Measurements from ENCODE around the gene POLA2. TPM values are rescaled to one million over a fixed set of nuclear protein-coding genes. Genes with fewer than 3 reads are reported as not detected.
A peak's percentile ranks its signal among the peaks of the same experiment; 100 is the strongest.
"Not testable (repeated sequence)": the region's sequence is repeated elsewhere in the genome, so short reads cannot be mapped to it uniquely, and the experiment has no call there.

The POLA2 gene
- total RNA-seq, 1 donor from 2014 or later = 11.2 TPM

DNA sequence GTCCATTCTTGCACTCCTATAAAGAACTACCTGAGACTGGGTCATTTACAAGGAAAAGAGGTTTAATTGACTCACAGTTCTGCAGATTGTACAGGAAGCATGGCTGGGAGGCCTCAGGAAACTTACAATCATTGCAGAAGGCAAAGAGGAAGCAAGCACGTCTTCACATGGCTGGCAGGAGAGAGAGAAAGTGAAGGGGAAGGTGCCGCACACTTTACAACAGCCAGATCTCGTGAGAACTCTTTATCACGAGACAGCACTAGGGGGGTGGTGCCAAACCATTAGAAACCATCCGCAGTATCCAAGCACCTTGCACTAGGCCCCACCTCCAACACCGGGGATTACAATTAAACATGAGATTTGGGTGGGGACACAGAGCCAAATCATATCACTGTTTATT is 19.4 kb upstream of the POLA2 start:
- no peak for ATAC-seq

DNA sequence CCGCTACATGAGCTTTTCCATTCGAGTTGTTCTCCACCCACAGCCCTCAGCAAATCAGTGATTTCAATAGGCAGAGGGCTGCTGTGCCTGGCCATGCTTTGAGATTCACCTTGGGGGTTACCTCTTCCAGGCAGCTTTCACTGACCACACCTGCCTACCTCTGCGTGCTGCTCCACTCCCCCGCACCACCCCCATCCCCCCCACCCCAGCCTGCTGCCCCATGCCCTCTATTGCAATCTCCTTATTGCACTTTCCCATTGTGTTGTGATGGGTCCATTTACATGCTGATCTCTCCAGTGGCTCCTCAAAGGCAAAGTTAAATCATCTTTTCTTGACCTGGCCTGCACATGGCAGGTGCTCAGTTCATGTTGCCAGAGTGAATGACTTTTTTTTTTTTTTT is 18.0 kb upstream of the POLA2 start:
- ATAC-seq = no peak

DNA sequence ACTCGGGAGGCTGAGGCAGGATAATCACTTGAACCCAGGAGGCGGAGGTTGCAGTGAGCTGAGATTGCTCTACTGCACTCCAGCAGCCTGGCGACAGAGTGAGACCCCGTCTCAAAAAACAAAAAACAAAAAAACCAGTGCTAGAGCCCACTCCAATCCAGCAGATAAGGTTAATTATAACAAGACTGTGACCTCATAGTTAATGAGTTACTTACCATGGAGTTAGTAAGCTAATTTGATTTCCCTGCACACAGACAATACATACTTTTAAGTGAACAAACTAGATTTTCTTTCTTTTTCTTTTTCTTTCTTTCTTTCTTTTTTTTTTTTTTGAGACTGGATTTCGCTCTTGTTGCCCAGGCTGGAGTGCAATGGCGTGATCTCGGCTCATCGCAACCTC is 16.7 kb upstream of the POLA2 start:
- not testable (repeated sequence) for ATAC-seq

DNA sequence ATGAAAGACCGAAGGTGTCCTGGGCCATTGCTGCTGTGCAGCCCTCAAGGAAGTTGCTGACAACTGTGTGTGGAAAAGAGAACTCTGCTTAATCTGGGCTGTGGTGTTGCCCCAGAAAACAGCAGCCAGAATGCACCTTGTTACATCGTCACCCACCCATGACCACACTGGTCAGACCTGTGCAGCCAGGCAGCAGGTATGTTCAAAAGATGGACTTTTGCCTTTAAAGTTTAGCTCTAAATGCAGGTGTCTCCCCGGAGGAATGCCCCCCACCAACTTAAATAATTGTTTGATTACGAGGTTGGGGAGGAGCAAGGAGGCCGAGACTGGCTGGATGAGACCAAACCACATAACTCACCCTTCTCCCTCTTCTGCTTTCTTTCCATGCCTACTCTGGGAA is 15.3 kb upstream of the POLA2 start:
- ATAC-seq = no peak

DNA sequence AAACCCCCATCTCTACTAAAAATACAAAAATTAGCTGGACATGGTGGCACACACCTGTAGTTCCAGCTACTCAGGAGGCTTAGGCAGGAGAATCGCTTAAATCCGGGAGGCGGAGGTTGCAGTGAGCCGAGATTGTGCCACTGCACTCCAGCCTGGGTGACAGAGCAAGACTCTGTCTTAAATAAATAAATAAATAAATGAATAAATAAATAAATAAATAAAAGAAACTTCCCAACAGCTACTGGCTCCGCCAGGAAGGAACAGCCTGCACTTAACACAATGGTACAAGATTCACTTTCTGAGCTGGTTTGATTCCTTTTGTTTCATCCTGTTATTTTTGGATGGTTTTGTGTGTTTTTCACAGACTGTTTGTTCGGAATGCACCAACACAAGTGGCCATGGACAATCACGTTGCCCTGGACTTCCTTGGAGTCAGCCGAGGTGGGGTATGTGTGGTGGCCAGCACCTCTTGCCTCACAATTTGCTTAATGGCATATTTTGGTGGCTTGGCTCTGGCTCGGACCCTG is 13.5 kb upstream of the POLA2 start:
- ATAC-seq = not testable (repeated sequence)

DNA sequence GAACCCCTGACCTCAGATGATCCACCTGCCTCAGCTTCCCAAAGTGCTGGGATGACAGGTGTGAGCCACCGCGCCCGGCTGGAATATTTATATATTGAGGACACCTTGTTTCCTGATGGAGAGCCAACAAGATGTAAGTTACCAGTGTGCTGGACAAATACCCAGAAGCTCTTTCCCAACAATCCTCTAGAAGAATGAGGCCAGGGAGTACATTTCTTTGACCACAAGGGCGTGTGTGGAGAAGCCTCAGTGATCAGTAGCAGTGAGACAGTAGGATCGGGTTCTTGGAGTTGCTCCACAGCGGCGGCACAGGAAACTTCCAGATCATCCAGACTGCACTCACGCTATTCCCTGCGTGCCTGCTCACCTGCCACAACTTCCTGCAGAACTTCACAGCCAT is 10.3 kb upstream of the POLA2 start:
- no peak for ATAC-seq

DNA sequence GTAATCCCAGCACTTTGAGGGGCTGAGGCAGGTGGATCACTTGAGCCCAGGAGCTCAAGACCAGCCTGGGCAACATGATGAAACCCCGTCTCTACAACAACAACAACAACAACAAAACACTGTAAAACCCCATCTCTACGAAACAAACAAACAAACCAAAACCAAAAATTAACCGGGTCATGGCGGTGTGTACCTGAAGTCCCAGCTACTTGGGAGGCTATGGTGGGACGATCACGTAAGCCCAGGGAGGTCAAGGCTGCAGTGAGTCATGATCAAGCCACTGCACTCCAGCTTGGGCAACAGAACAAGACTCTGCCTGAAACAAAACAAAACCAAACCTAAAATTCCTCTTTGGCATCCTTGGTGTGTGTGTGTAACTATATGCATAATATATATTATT is 7.0 kb upstream of the POLA2 start:
- no peak for ATAC-seq

DNA sequence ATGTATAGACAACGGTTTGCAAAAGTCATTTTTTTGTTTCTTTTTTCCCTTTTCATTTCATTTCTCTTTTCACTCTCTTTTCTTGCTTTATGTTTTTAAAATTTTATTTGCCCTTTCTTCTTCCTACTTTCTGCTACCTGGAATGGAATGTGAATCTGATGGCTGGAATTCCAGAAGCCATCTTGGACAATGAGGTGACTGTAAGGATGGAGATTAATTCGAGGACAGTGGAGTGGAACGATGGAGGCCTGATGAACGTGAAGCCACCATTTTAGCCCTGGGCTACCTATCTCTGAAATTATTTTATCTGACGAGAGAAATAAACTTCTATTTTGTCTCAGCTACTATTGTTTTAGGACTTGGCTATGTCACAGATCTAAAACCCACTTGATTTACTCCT is 2.8 kb upstream of the POLA2 start:
- no peak for ATAC-seq

DNA sequence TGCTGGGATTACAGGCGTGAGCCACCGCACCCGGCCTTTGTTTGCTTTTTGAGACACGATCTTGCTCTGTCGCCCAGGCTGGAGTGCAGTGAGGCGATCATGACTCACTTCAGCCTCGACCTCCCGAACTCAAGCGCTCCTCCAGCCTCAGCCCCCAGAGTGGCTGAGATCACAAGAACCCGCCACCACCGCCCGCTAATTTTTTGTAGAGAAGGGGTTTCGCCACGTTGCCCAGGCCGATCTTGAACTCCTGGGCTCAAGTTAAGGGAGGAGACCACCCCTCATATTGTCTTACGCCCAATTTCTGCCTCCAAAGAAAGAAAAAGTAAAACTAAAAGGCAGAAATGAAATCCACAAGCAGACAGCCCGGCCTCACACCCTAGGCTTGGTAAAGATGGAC is 1.5 kb upstream of the POLA2 start:
- no peak for ATAC-seq

DNA sequence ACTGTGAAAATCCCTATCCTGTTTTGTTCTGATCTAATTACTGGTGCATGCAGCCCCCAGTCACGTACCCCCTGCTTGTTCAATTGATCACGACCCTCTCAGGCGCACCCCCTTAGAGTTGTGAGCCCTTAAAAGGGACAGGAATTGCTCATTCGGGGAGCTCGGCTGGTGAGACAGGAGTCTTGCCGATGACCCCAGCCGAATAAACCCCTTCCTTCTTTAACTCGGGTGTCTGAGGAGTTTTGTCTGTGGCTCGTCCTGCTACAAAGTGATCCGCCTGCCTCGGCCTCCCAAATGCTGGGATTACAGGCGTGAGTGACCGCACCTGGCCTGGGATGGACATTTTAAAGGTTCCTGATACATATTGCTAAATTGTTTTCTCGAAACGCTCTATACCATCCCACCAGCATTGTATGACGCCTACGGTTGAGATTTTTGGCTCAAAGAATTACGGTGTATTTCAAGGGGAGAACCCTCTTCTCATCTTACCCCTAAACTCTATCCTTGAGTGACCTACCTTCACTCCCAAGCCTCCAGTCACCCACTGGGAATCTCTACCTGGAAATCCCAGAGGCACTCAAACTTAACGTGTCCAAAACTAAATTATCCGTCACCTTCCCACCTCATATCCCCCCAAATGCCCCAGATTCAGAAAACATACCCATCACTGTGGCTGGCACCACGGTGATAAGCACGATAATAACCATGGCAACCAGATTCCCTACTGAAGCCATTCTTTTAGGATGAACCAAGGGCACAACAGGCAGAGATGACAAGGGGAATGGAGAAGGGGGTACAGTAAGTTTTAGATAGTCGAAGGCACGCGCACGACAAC is 789 bp upstream of the POLA2 start:
- ATAC-seq = no peak

DNA sequence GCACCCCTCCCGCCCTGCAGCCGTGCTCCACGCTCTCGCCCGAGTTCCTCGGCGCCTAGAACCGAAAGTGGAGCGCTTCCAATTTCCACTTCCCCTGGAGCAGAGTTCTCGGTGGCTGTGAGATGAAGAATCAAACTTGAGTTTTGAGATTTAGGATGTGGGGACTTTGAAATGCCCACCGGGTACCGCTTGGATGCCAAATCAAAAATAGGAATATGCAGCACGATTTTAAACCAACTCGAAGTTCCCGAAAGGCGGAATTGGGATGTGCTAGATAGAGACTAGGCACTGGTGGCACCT is 569 bp downstream of the POLA2 start:
- ATAC-seq = no peak

DNA sequence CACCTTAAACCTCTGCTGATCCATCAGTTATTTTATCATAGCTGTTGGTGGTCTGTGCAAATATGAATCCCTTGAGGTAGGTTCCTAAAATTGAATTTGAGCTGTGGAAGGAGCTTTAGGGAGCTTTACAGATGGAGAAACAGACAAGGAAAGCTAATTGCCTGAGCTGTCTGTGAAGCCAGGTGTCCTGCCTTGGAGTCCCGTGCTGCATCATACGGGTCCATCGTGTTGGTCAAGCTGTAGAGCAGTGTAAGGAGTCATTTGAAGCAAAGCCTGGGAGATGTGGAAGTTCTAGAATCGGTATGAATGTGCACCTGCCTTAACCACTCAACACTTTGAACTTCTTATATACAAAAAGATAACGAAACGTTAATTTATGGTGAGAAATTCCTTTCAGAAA is 1.0 kb downstream of the POLA2 start:
- no peak for ATAC-seq

DNA sequence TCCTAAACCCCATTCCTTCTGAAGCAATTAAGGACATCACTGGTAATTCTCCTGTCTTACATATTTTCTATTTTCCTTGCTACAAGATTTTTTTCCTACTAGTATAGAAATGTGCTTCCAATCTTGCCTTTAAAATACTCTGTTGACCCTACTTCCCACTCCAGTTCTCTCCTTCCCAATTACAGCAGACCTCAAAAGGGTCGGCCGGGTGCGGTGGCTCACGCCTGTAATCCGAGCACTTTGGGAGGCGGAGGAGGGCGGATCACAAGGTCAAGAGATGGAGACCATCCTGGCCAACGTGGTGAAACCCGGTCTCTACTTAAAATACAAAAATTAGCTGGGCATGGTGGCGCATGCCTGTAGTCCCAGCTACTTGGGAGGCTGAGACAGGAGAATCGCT is 3.0 kb downstream of the POLA2 start:
- not testable (repeated sequence) for ATAC-seq

DNA sequence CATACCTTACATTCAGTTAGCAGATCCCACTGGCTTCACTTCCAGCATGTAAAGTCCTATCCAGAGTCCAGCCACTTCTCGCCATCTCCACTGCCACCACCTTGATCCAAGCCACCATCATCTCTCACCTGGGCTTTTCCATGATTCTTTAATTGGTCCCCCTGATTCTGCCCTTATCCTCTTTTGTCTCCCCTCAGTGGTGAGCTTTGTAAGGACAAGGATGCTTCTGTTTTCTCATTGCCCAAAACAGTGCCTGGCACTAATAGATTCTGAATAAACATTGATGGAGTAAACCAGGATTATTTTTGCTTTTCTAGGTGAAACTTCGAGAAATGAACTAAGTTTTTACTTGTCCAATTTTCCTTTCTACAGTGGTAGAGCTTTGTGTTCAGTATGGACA is 4.4 kb downstream of the POLA2 start:
- no peak for ATAC-seq

DNA sequence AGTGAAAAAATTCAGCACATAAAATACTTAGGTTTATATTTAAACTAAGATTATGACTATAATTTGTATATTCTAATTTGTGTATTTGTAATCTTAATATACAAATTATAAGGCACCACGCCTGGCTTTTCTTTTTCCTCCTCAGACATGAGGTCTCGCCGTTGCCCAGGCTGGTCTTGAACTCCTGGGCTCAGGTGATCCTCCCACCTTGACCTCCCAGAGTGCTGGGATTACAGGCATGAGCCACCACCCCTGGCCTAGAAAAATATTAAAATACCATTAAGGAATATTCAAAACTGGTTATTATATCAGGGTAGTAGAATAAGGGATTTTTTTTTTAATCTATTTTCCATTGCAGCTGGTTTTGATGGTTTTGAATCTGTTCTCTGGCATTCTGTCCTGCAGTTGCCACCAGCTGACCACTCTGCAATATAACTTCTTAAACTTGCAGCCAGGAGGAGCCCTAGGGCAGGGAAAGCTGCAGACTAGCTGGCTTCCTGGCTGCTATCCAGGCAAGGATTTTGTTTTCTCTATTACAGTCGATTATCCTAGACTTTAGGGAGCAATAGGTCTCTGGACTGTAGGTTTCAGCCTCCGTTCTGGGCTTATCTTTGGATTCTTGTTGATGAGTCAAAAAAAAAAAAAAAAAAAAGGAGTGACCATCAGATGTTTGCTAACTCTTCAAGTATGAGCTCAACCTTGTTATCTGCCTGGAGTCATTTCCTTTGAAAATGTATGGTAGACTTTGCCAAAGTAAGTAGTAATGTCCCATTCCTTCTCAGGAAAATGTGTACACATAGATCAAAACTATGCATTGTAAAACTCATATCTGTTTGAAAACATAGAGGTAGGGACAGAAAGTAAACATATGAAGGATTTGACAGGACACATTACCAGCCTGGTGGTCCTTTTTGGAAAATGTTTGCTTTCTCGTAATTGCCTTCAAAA is 13.2 kb downstream of the POLA2 start:
- peak; percentile 79 for ATAC-seq

DNA sequence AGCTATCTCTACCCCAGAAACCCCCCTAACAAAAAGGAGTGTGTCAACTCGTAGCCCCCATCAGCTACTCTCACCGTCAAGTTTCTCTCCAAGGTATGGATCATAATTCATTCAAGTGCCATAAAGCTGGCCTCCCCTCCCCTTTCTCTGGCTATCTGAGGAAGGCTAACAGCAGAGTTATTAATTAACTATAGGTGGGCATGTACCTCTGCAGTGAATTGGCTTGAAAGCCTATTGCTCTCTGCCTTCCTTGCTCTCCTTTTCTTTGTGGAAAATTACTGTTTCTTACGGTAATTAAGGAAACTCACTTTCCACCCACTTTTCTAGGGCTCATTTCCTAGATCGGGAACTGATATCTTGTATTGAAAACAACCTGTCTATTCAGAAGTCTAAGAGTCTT is 14.1 kb downstream of the POLA2 start:
- no peak for ATAC-seq

DNA sequence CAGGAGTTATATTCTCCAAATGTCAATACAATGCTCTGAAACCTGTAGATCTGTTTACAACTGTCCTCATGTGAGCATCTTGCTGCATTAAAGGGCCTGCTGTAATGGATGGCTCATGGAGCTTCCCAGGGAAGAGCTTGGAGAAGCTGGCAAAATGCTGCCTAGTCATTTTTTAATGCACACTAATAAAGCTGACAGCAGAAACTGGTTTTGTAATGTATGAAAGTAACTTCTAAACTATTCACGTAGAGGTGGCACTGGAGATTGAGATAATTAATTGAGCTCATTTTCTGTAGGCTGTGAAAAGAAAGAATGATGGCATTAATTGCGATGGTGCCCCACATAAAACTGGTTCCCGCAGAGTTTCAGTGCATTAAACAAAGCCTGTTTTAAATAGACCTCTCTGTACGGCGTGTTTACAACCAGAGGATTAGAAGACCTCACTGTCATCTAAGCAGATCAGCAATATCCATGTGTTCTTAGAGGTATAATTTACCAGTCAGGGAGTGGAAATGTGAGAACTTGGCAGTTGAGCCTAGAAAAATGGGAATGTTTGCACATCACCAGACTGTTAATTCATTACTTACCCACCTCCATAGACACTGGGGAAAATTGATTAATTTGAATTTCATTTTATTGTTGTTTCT is 16.0 kb downstream of the POLA2 start:
- no peak for ATAC-seq

DNA sequence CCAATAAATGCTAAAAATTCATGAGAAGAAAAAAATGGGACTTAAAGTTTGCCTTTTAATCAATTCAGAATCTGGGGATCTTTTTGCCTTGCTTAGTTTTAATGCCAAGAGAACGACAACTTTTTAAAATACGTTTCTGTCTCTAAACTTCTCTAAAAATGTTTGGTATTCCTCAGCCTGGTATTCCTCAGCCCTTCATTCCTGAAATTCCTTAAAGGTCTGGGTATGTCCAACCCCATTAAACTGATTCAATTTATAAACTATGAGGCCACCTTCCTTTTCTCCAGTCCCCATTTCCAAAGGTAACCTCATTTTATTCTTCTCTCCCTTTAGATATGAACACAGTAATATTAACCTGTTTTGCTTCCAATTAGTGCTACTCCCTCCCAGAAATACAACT is 16.6 kb downstream of the POLA2 start:
- no peak for ATAC-seq

DNA sequence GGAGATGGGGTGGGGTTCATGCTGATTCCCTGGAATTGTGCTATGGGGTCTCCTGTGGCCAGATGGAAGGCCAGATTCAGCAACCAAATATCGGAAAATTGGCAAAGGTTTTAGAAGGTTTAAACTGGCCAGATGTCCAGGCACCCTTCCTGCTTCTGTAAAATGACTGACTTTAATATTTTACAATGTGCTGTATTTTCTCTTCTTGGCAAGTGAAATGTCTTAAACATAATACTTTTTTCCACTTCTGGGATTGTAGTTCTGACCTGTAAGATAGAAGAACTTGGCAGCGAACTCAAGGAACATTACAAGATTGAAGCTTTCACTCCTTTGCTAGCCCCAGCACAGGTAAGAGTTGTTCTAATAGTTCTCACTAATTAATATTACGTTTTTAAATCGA is 17.5 kb downstream of the POLA2 start:
- ATAC-seq = no peak

DNA sequence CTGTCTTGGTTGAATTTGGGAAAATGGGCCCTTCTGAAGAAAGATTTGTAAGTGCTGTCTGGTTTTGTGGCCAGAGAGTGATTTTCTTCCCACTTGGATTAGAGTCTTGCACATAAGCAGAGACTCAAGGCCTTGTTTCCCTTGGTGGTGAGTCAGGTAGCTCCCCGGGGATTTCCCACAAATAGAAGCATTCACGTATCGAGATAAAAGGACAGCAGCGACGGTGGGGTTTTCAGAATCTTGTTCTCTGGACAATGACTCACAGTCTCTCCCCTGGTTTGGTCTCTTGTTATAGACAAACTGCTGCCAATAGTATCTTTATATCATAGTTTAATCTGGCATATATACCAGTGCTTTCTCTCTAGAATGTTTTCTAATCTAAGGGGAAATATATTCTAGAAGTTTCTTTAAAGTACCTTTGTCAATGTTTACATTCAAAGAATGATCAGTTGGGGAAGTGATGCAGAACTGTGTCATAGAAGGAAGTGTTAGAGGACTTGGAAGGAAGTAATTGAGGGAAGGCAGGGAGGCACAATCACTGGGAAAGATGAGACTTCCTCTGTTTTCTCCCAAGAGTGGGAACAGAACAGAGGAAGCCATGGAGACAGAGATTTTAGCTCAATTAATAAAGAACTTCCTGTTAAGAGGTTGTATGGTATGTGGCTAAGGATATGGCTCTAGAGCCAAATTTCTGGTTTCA is 18.1 kb downstream of the POLA2 start:
- ATAC-seq = peak; percentile 61

DNA sequence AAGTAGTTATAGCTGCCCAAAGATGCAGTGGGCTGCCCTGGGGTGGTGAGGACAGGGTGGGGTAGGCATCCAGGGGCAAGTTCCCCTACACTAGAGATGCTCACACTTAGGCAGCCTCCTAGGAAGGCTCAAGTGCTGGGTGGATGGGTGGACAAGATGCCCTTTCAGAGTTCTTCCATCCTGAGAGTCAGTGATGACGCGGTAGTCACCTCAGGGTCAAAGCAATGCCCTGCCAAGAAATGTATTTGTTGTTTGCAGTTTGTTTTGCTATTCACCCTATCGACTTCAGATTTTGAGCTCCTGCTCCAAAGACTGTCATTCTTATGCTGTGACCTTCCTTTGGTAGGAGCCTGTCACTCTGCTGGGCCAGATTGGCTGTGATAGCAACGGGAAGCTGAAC is 18.9 kb downstream of the POLA2 start:
- no peak for ATAC-seq

DNA sequence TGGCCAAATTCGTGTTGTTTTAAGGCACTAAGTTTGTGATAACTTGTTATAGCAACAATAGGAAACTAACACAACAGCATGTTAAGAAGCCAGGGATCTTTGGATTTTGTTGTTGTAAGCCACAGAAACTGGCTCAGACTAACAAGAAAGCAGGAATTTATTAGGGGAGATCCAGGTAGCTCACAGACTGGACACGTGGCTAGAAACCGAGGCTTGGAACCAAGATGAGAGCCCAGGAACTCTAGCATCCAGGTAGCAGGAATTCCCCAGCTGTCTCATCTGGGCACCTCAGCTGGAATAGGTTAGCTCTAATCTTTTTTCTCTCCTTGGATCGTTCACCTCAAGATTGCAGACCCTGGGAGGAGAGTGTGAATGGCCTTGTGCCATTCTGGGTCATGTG is 24.9 kb downstream of the POLA2 start:
- ATAC-seq = no peak

DNA sequence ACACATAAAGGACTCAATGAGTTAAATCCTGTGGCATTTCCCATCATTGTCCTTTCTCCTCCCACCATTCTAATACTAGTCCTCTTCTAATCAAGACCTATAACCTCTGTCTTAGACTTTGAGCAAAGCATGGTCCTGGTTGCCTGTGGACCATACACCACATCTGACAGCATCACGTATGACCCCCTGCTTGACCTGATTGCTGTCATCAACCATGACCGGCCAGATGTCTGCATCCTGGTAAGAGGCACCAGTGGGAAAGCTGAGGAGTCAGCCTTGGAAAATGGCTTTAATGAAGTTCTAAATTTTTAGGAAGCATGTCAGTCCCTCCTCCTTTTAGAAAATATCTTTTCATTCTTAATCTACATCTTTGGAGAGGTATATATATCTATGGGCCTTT is 25.8 kb downstream of the POLA2 start:
- no peak for ATAC-seq

Data from esophagus mucosa (tissue), 1 donor.